Mesenchymal stem cell (in vitro differentiated cells and primary cell): ENCODE results near the gene MYT1.

Source experiments
- DNase-seq: peaks from one replicate; pipeline ENCODE4 v3.0.0-alpha.2; 2013
- H2AFZ ChIP-seq: one replicate; pipeline ENCODE4 v1.6.1; 2013; ENCODE audit warnings: low read depth, mild to moderate bottlenecking, control low read depth, inconsistent platforms, low read length, moderate library complexity
- H2AK5ac ChIP-seq: 2 replicates; pipeline ENCODE4 v1.6.1; 2013; ENCODE audit warnings: low read length, moderate library complexity, mild to moderate bottlenecking, inconsistent platforms; ENCODE audit not compliant: severe bottlenecking
- H2BK120ac ChIP-seq: one replicate; pipeline ENCODE4 v1.6.1; 2013; ENCODE audit warnings: low read depth, mild to moderate bottlenecking, inconsistent platforms, low read length, moderate library complexity
- H2BK12ac ChIP-seq, 2 experiments: one replicate each; pipeline ENCODE4 v1.6.1; 2013; ENCODE audit warnings: inconsistent platforms in 2 of 2, low read length in 2 of 2, mild to moderate bottlenecking in 2 of 2, moderate library complexity in 2 of 2, control low read depth in 1 of 2
- H2BK15ac ChIP-seq: one replicate; pipeline ENCODE4 v1.6.1; 2013; ENCODE audit warnings: mild to moderate bottlenecking, low read depth, inconsistent platforms; ENCODE audit not compliant: poor library complexity, severe bottlenecking
- H2BK5ac ChIP-seq: 2 replicates; pipeline ENCODE4 v1.6.1; 2013; ENCODE audit warnings: low read depth, mild to moderate bottlenecking, low read length, control low read depth, inconsistent platforms; ENCODE audit not compliant: poor library complexity, severe bottlenecking
- H3K14ac ChIP-seq, 2 experiments: one replicate each; pipeline ENCODE4 v1.6.1; 2013; ENCODE audit warnings: inconsistent platforms in 2 of 2, low read length in 2 of 2, control low read depth in 1 of 2, mild to moderate bottlenecking in 1 of 2, moderate library complexity in 1 of 2
- H3K18ac ChIP-seq, 2 experiments: one replicate each; pipeline ENCODE4 v1.6.1; 2013; ENCODE audit warnings: inconsistent platforms in 2 of 2, low read length in 2 of 2, control low read depth in 1 of 2, low read depth in 1 of 2, mild to moderate bottlenecking in 1 of 2
- H3K23ac ChIP-seq, 2 experiments: one replicate each; pipeline ENCODE4 v1.6.1; 2013; ENCODE audit warnings: inconsistent platforms in 2 of 2, low read length in 2 of 2, mild to moderate bottlenecking in 2 of 2, moderate library complexity in 2 of 2, control low read depth in 1 of 2
- H3K27ac ChIP-seq: 2 replicates; pipeline ENCODE4 v1.5.1; 2013; ENCODE audit warnings: mild to moderate bottlenecking, moderate library complexity, low read length, control low read depth, inconsistent platforms; ENCODE audit not compliant: poor library complexity, severe bottlenecking
- H3K27me3 ChIP-seq, 2 experiments: 2 replicates each; pipeline versions ENCODE4 v1.6.1 to v1.7.0; 2013; ENCODE audit warnings: low read length in 2 of 2, mild to moderate bottlenecking in 2 of 2, moderate library complexity in 2 of 2, control low read depth in 1 of 2, inconsistent platforms in 1 of 2; ENCODE audit not compliant: control insufficient read depth in 1 of 2, insufficient read depth in 1 of 2
- H3K36me3 ChIP-seq, 2 experiments: 2 replicates each; pipeline versions ENCODE4 v1.6.1 to v1.7.0; 2013; ENCODE audit warnings: low read length in 2 of 2, control low read depth in 1 of 2, inconsistent platforms in 1 of 2, low read depth in 1 of 2, mild to moderate bottlenecking in 1 of 2; ENCODE audit not compliant: insufficient read depth in 2 of 2, control insufficient read depth in 1 of 2
- H3K4ac ChIP-seq, 2 experiments: one replicate each; pipeline ENCODE4 v1.6.1; 2013; ENCODE audit warnings: inconsistent platforms in 2 of 2, low read length in 2 of 2, mild to moderate bottlenecking in 2 of 2, moderate library complexity in 2 of 2, control low read depth in 1 of 2, low read depth in 1 of 2
- H3K4me1 ChIP-seq: 2 replicates; pipeline ENCODE4 v1.6.1; 2013; ENCODE audit warnings: low read depth, low read length, control low read depth; ENCODE audit not compliant: control insufficient read depth, insufficient read depth
- H3K4me2 ChIP-seq: 2 replicates; pipeline ENCODE4 v1.6.1; 2013; ENCODE audit warnings: low read length, mild to moderate bottlenecking, inconsistent platforms; ENCODE audit not compliant: poor library complexity, severe bottlenecking
- H3K4me3 ChIP-seq, 2 experiments: 2 replicates each; pipeline versions ENCODE4 v1.5.1 to v1.7.0; 2013; ENCODE audit warnings: low read length in 2 of 2, mild to moderate bottlenecking in 2 of 2, control low read depth in 1 of 2, low read depth in 1 of 2; ENCODE audit not compliant: insufficient read depth in 1 of 2
- H3K79me1 ChIP-seq: replicated peaks from 2 replicates; pipeline ENCODE4 v1.6.1; 2013; ENCODE audit warnings: mild to moderate bottlenecking, control low read depth, low read length, inconsistent platforms; ENCODE audit not compliant: poor library complexity, severe bottlenecking
- H3K9ac ChIP-seq: 2 replicates; pipeline ENCODE4 v1.7.0; 2013; ENCODE audit warnings: mild to moderate bottlenecking, low read length, moderate library complexity
- H3K9me3 ChIP-seq: 2 replicates; pipeline ENCODE4 v1.7.0; 2013; ENCODE audit warnings: mild to moderate bottlenecking, low read length; ENCODE audit not compliant: control insufficient read depth
- H4K8ac ChIP-seq: one replicate; pipeline ENCODE4 v1.6.1; 2013; ENCODE audit warnings: inconsistent platforms, mild to moderate bottlenecking, low read length, moderate library complexity
- H4K91ac ChIP-seq: one replicate; pipeline ENCODE4 v1.6.1; 2013; ENCODE audit warnings: mild to moderate bottlenecking, low read length, inconsistent platforms
- WGBS: methylation state at CpG from one replicate; pipeline ENCODE4 v1.1.7; 2013; ENCODE audit warnings: mixed read lengths; 5-methylcytosine and 5-hydroxymethylcytosine counted together

Gene MYT1

GRCh38 chr20:64143018-64143801 is 21.0 kb upstream of the MYT1 start:
- WGBS, result 84% methylated on average over 14 of the region's 14 CpGs
- H3K23ac ChIP-seq, result no peak overlapping the region
- peaks cover 10% of the 10 kb centered on the region for H3K4me1 ChIP-seq
- H2BK120ac ChIP-seq, result no peak overlapping the region
- H3K9me3 ChIP-seq, result peaks cover 10% of the 10 kb centered on the region
- no peak overlapping the region for H3K4me3 ChIP-seq
- no peaks in the 10 kb centered on the region for H3K79me1 ChIP-seq
- H3K36me3 ChIP-seq, result no peaks in the 10 kb centered on the region
- H3K9ac ChIP-seq, result no peak overlapping the region
- H3K18ac ChIP-seq, result no peak overlapping the region
- no peak overlapping the region for H3K4ac ChIP-seq
- H2BK15ac ChIP-seq, result no peak overlapping the region
- no peak overlapping the region for H4K8ac ChIP-seq
- peaks cover 23 to 47% of the 10 kb centered on the region in 2 experiments for H3K27me3 ChIP-seq
- H3K14ac ChIP-seq, result no peak overlapping the region
- no peak overlapping the region for H2BK12ac ChIP-seq
- DNase-seq, result no peak
- no peak overlapping the region for H3K27ac ChIP-seq
- no peak overlapping the region for H2AFZ ChIP-seq
- no peak overlapping the region for H2AK5ac ChIP-seq
- H4K91ac ChIP-seq, result no peak overlapping the region
- H3K4me2 ChIP-seq, result no peak overlapping the region
- no peak overlapping the region for H2BK5ac ChIP-seq

DNA sequence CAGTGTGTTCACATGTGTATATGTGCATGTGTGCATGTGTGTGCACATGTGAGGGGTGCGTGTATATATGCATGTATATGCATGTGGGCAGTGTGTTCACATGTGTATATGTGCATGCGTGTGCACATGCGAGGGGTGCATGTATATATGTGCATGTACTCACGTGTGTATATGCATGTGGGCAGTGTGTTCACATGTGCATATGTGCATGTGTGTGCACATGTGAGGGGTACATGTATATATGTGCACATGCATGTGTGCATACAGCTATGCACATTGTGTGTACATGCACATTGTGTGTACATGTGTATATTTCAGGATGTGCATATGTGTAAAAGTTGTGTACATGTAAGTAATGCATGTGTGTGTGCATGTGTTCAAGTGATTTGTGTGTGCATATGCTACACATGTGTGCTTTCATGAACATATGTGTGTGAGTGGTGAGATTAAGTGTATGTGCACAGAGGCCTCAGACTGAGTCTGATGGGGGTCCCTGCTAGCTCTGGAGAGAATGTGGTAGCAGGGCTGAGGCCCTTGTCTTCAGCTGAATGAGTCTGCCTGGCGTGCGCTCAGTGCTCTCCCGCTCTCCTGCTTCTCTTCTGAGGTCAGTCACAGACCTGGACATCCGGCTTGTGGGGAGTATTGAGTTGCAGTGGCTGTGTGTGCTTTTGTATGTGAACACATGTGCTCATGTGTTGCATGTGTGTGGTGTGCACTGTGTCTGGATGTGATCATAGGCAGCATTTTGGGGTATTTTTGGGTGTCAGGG is 19.9 kb upstream of the MYT1 start:
- Histone ChIP-seq H2AK5ac (no peak overlapping the region), H2BK5ac (no peak overlapping the region), H3K4me1 (peaks cover 10% of the 10 kb centered on the region), H3K9ac (no peak overlapping the region), H3K36me3 (no peaks in the 10 kb centered on the region), H2BK12ac (no peak overlapping the region), H4K8ac (no peak overlapping the region), H2BK120ac (no peak overlapping the region), H3K14ac (no peak overlapping the region), H3K4me2 (no peak overlapping the region), H2AFZ (no peak overlapping the region), H3K27me3 (peaks cover 23 to 51% of the 10 kb centered on the region in 2 experiments), H3K27ac (no peak overlapping the region), H2BK15ac (no peak overlapping the region), H4K91ac (no peak overlapping the region), H3K23ac (no peak overlapping the region), H3K9me3 (peaks cover 10% of the 10 kb centered on the region), H3K79me1 (no peaks in the 10 kb centered on the region), H3K4ac (no peak overlapping the region), H3K18ac (no peak overlapping the region), H3K4me3 (no peak overlapping the region)
- 88% methylated on average over 8 of the region's 8 CpGs for WGBS
- DNase-seq, result no peak

- no peak overlapping the region for H2BK5ac ChIP-seq
- no peak overlapping the region for H2AFZ ChIP-seq
- no peak overlapping the region for H2AK5ac ChIP-seq
- no peak overlapping the region for H2BK120ac ChIP-seq
- no peak overlapping the region for H3K9ac ChIP-seq
- peaks cover 10% of the 10 kb centered on the region for H3K9me3 ChIP-seq
- no peak overlapping the region for H3K27ac ChIP-seq
- 80% methylated on average over 17 of the region's 17 CpGs for WGBS
- H3K4ac ChIP-seq, result no peak overlapping the region
- no peak overlapping the region for H3K14ac ChIP-seq
- no peak for DNase-seq
- H3K4me1 ChIP-seq, result peaks cover 11% of the 10 kb centered on the region
- H3K4me2 ChIP-seq, result no peak overlapping the region
- no peak overlapping the region for H3K18ac ChIP-seq
- no peaks in the 10 kb centered on the region for H3K79me1 ChIP-seq
- H2BK15ac ChIP-seq, result no peak overlapping the region
- peaks cover 16 to 38% of the 10 kb centered on the region in 2 experiments for H3K27me3 ChIP-seq
- H3K36me3 ChIP-seq, result no peaks in the 10 kb centered on the region
- H4K8ac ChIP-seq, result no peak overlapping the region
- no peak overlapping the region for H3K4me3 ChIP-seq
- no peak overlapping the region for H2BK12ac ChIP-seq
- no peak overlapping the region for H4K91ac ChIP-seq
- H3K23ac ChIP-seq, result no peak overlapping the region
These were observed 18.6 kb upstream of the MYT1 start for GRCh38 chr20:64145458-64146300.
